HG03175 (cell line): ENCODE measurements around the gene ATP5F1B.
A peak's percentile ranks its signal among the peaks of the same experiment; 100 is the strongest.

Experiments
- ATAC-seq: cut with Tn5 transposase; IDR thresholded peaks from one replicate; pipeline ENCODE4 v1.9.1; 2021; ENCODE audit warnings: mild to moderate bottlenecking, moderate library complexity; ENCODE audit not compliant: unreplicated experiment

The ATP5F1B gene

GRCh38 chr12:56626701-56627100 lies 19.1 kb downstream of the ATP5F1B start:
- ATAC-seq = no peak

DNA sequence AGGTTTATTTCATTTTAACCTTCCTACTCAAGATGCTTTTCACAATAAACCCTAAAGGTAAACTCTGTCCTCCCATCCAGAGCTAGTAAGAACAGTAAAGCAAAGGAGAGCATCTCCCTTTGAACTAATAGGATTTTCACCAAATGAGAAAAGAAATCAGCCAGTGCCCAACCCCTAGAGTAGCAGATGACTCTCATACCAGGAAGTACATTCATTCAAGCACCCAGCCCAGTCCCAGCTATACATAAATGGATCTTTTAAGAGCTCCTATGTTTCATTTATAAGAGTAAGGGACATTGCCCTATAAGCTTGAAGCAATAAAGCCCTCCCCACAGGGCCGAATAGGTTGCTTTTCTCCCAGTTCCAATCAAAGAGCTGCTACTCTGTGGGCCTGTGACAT lies 23.2 kb downstream of the ATP5F1B start:
- no peak for ATAC-seq

DNA sequence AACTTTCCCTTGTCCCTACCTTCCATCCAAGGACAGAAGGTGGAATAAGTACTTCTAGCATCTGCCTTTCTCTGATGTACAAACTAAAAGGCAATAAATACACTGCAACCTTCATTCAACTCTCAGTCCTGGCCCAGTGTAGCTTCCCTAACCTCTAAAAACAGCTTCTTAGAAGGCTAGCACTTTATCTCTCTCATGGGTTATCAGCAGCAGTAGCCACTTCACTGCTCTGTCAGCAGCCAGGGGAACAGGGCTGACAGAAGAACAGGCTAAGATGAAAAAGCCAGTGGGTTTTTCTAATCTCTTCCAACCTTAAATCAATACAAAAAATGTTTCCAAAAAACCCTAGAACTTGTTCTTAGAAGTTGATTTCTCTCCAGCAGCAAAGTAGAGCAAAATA lies 28.9 kb downstream of the ATP5F1B start:
- ATAC-seq = no peak

- ATAC-seq = no peak
These were observed 29.5 kb downstream of the ATP5F1B start for GRCh38 chr12:56616244-56616643.

GRCh38 chr12:56614627-56615026 lies 31.2 kb downstream of the ATP5F1B start:
- no peak for ATAC-seq

DNA sequence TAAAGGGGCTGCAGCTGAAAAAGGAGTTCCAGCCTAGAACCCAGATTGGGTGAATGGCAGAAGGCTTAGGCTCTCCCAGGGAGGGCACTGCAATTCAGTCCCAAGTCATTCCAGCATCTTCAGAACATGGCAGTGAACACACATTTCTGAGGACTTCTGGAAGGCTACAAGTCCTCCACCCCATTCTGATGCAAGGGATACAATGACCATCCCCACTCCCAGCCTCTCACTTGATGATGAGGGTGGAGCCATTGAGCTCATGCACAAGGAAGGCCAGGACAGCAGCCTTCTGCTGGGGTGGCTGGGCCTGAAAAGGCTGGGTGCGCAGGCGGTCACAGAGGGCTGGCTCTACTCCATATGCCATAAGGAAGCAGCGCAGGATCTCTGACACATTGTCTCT lies 41.4 kb downstream of the ATP5F1B start:
- no peak for ATAC-seq

GRCh38 chr12:56602239-56602638 lies 43.5 kb downstream of the ATP5F1B start:
- ATAC-seq = no peak

DNA sequence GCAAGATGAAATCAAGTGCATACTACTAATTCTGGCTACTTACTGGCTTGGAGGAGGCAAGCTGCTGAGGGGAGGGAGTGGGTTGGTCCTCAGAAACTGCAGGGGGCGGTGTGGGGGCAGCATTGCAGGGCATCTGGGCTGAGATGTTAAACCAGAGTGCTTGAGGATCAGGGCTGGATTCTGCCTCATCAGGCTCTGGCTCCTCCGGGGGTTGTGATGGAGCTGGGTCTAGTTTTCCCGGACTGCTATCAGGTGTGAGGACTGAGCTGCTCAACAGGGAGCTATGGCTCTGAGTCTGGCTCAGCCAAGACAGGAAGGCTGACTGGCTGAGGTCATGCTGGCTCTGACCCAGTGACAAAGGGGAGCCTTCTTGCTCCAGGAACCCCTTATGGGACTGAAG lies 44.3 kb downstream of the ATP5F1B start:
- no peak for ATAC-seq

DNA sequence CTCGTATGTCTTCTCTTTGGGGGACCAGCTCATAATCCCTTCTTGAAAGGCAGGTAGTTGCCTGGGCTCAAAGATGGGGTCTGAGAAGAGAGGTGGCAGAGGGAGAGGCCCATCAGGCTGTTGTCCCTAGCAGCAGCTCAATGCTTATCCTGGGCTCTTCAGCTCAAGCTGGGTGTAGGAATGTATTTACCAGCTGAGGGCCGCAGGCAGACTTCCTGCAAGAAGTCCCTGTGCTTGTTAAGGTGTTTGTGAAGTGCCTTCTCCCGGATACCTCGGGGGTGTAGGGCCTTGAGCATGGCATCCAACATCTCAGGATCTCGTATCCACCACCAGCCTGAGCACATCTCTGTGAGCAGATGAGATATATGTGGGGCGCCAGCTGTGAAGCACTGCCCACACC lies 45.0 kb downstream of the ATP5F1B start:
- no peak for ATAC-seq

- no peak for ATAC-seq
These were observed 46.0 kb downstream of the ATP5F1B start for GRCh38 chr12:56599797-56600196.

- ATAC-seq = no peak
These were observed 46.7 kb downstream of the ATP5F1B start for GRCh38 chr12:56599041-56599440.

DNA sequence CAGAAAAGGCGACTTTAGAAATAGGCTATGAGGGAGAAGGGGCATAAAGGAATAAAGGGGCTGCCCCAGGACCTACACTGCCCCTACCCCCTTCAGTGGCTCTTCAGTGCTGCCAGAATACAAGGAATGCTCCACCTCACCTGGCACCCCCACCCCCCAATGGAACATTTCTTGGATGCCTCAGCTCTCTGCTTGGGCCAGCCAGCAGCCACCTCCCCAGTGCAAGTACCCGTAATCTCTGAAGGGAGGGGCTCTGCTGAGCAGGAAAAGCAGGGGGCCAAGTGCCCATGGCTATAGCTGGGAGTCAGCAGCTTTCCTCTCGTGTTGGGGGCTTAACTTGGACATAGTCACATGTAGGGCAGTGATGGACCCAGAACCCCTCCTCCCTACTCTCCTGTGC lies 49.0 kb downstream of the ATP5F1B start:
- no peak for ATAC-seq

DNA sequence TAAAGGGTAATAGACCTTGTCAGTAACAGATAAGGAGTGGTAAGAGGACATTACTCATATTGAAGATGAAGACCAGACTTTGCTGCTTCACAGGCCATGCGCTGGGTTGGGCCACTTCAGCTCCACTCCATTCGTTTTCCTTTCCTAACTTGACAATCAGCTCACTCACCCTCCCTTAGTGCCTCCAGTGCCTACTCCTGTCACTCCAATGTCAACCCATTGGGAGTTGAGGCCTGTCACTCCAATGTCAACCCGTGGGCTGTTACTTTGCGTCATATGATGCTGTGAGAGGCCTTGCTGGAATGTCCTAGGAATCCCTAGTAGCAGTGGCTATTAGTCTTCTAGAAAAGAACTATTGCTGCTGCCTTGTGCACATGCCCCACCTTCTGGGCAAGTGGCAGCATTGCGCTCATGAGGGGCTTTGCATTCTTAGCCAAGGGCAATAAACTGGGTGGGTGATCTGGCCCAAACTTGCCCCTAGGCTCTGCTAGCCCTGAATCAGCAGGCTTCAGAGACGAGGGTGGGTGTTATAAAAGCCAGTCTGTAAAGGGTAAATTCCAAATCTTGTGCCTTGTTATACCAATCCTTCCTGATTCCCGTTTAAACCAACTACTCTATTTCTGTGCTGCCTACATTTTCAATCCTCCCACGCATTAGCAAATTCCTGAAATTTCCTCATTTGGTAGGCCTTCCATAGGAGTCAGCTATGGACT lies 51.7 kb downstream of the ATP5F1B start:
- ATAC-seq = peak; percentile 57

DNA sequence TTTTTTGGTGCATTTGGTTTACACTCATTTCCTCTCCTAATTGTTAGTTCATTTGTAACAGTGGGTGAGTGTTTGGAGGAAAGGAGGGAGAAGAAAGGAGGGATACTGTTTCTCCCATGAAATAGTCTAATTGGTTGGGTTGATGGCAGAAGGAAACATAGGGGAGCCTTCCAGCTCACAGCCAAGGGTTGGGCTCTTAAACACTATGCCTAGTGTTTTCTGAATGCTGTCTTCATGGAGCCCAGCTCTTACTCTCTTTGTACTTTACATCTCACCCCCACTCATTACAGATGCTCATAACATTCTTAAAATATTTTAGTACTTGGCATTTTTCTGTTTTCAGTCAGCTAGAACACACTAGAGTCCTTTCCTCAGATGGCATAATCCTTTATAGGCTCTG lies 53.8 kb downstream of the ATP5F1B start:
- no peak for ATAC-seq

DNA sequence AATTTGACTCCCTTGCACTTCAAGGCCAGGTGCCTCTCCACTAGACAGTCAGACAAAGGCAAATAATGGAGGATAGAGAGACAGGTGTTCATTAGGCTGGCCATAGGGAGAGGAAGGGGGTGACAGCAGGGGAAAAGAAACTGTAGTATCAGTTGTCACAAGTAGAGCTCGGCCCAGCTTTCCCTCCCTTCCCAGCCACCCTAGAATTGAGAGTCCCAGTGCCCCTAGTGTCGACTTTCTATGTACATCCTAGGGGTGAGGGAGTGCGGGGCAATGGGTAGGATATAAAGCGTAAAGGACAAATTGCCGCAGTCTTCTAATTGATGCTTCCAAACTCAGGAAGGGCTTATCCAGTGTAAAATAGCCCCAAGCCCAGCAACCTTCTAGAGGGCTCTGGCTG lies 54.7 kb downstream of the ATP5F1B start:
- ATAC-seq = no peak

- ATAC-seq = peak; percentile 59
These were observed 55.5 kb downstream of the ATP5F1B start for GRCh38 chr12:56590237-56590830.

DNA sequence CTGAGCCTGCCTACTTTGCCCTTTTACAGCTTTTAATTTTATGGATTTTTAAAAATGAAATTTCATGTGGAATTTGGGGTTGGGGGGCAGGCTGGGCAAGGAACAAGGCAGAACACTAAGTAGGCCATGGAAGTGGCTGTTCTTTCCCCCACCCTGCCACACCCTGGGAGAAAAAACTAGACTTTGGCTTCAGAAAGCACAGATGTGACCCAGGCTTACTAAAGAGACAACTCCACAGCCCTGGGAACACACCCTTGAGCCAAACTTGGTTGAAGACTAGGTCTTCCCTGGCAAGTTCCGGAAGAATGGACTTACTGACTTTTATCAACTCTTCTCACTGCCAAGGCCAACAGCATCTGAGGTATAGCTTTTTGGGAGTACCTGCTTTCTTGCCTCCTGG lies 56.0 kb downstream of the ATP5F1B start:
- ATAC-seq = no peak
